Measurements from ENCODE around the gene ABI1. TPM values are rescaled to one million over a fixed set of nuclear protein-coding genes. Genes with fewer than 3 reads are reported as not detected.
"Not testable (repeated sequence)": the region's sequence is repeated elsewhere in the genome, so short reads cannot be mapped to it uniquely, and the experiment has no call there.

The ABI1 gene
- total RNA-seq, 1 experiment from 2014 or later, result 62.5 TPM

- H3K27ac ChIP-seq, result no peak overlapping the region
- no peaks in the 10 kb centered on the region for H3K9me3 ChIP-seq (replicated peaks)
- H3K36me3 ChIP-seq, result peaks cover 5% of the 10 kb centered on the region; the same call in 1 of the 2 replicates
- H3K4me1 ChIP-seq (replicated peaks), result peaks cover 13% of the 10 kb centered on the region
- no peaks in the 10 kb centered on the region; the same call in 1 of the 2 replicates for H3K27me3 ChIP-seq (replicated peaks)
- peak overlapping the region; percentile 10; the same call in 1 of the 2 replicates for H3K4me3 ChIP-seq
- no peak for DNase-seq (ENCODE audit: low read depth in 1 of 2, low spot score in 2 of 2)
Observed at GRCh38 chr10:26861205-26861998, 644 bp upstream of the ABI1 start.

- DNase-seq (ENCODE audit: low read depth in 1 of 2, low spot score in 2 of 2), result peak; percentile 71 to 82
- no peaks in the 10 kb centered on the region; the same call in 1 of the 2 replicates for H3K27me3 ChIP-seq (replicated peaks)
- H3K9me3 ChIP-seq (replicated peaks), result no peaks in the 10 kb centered on the region
- peaks cover 13% of the 10 kb centered on the region for H3K4me1 ChIP-seq (replicated peaks)
- peak overlapping the region; percentile 77 for H3K27ac ChIP-seq
- H3K4me3 ChIP-seq, result peak overlapping the region; percentile 78
- H3K36me3 ChIP-seq, result peaks cover 5% of the 10 kb centered on the region; the same call in 1 of the 2 replicates
Observed at GRCh38 chr10:26860102-26860442, 686 bp downstream of the ABI1 start.

- DNase-seq (ENCODE audit: low read depth in 1 of 2, low spot score in 2 of 2), result no peak
Observed at GRCh38 chr10:26859241-26860101, 1.3 kb downstream of the ABI1 start.

GRCh38 chr10:26858707-26859034 lies 2.1 kb downstream of the ABI1 start:
- H3K27ac ChIP-seq, result peak overlapping the region; percentile 77

More at GRCh38 chr10:26859241-26860101, 1.3 kb downstream of the ABI1 start:
- Histone ChIP-seq H3K4me3 (peak overlapping the region; percentile 78), H3K36me3 (peaks cover 5% of the 10 kb centered on the region; the same call in 1 of the 2 replicates), H3K27ac (peak overlapping the region; percentile 77), H3K9me3 (replicated peaks) (no peaks in the 10 kb centered on the region), H3K4me1 (replicated peaks) (peaks cover 13% of the 10 kb centered on the region), H3K27me3 (replicated peaks) (no peaks in the 10 kb centered on the region; the same call in 1 of the 2 replicates)

GRCh38 chr10:26857991-26858706 lies 2.6 kb downstream of the ABI1 start:
- Histone ChIP-seq H3K27ac (no peak overlapping the region; the same call in 1 of the 2 replicates), H3K4me3 (no peak overlapping the region; the same call in 1 of the 2 replicates), H3K36me3 (peaks cover 5% of the 10 kb centered on the region; the same call in 1 of the 2 replicates), H3K27me3 (replicated peaks) (no peaks in the 10 kb centered on the region; the same call in 1 of the 2 replicates), H3K4me1 (replicated peaks) (peaks cover 13% of the 10 kb centered on the region), H3K9me3 (replicated peaks) (no peaks in the 10 kb centered on the region)
- DNase-seq (ENCODE audit: low read depth in 1 of 2, low spot score in 2 of 2), result no peak

More at GRCh38 chr10:26858707-26859034, 2.1 kb downstream of the ABI1 start:
- Histone ChIP-seq H3K27me3 (replicated peaks) (no peaks in the 10 kb centered on the region; the same call in 1 of the 2 replicates), H3K9me3 (replicated peaks) (no peaks in the 10 kb centered on the region), H3K36me3 (peaks cover 5% of the 10 kb centered on the region; the same call in 1 of the 2 replicates), H3K4me3 (peak overlapping the region; percentile 78), H3K4me1 (replicated peaks) (peaks cover 13% of the 10 kb centered on the region)
- no peak for DNase-seq (ENCODE audit: low read depth in 1 of 2, low spot score in 2 of 2)

GRCh38 chr10:26857553-26857952 lies 3.2 kb downstream of the ABI1 start:
- H3K27me3 ChIP-seq (replicated peaks); H3K9me3 ChIP-seq (replicated peaks); H3K4me3 ChIP-seq; H3K36me3 ChIP-seq; DNase-seq (ENCODE audit: low read depth in 1 of 2, low spot score in 2 of 2); H3K27ac ChIP-seq: not testable (repeated sequence)
- H3K4me1 ChIP-seq (replicated peaks), result peaks cover 13% of the 10 kb centered on the region

GRCh38 chr10:26855186-26855585 lies 5.6 kb downstream of the ABI1 start:
- no peak overlapping the region for H3K4me3 ChIP-seq
- no peaks in the 10 kb centered on the region for H3K9me3 ChIP-seq (replicated peaks)
- H3K27ac ChIP-seq, result no peak overlapping the region
- no peaks in the 10 kb centered on the region for H3K27me3 ChIP-seq (replicated peaks)
- DNase-seq (ENCODE audit: low read depth in 1 of 2, low spot score in 2 of 2), result no peak
- peaks cover 10% of the 10 kb centered on the region for H3K4me1 ChIP-seq (replicated peaks)
- peaks cover under 1% of the 10 kb centered on the region; the same call in 1 of the 2 replicates for H3K36me3 ChIP-seq

GRCh38 chr10:26854524-26854923 lies 6.2 kb downstream of the ABI1 start:
- Histone ChIP-seq H3K36me3 (no peaks in the 10 kb centered on the region), H3K4me1 (replicated peaks) (peaks cover 10% of the 10 kb centered on the region), H3K27me3 (replicated peaks) (no peaks in the 10 kb centered on the region), H3K4me3 (no peak overlapping the region), H3K9me3 (replicated peaks) (no peaks in the 10 kb centered on the region), H3K27ac (no peak overlapping the region)
- DNase-seq (ENCODE audit: low read depth in 1 of 2, low spot score in 2 of 2), result no peak

- Histone ChIP-seq H3K4me3 (no peak overlapping the region), H3K4me1 (replicated peaks) (no peaks in the 10 kb centered on the region), H3K9me3 (replicated peaks) (no peaks in the 10 kb centered on the region), H3K36me3 (no peaks in the 10 kb centered on the region), H3K27ac (no peak overlapping the region), H3K27me3 (replicated peaks) (no peaks in the 10 kb centered on the region)
- DNase-seq (ENCODE audit: low read depth in 1 of 2, low spot score in 2 of 2), result no peak
Observed at GRCh38 chr10:26844396-26844975, 16.3 kb downstream of the ABI1 start.

GRCh38 chr10:26843736-26844135 lies 17.0 kb downstream of the ABI1 start:
- Histone ChIP-seq H3K27ac (no peak overlapping the region), H3K36me3 (no peaks in the 10 kb centered on the region), H3K4me3 (no peak overlapping the region), H3K27me3 (replicated peaks) (no peaks in the 10 kb centered on the region), H3K9me3 (replicated peaks) (no peaks in the 10 kb centered on the region), H3K4me1 (replicated peaks) (no peaks in the 10 kb centered on the region)
- no peak for DNase-seq (ENCODE audit: low read depth in 1 of 2, low spot score in 2 of 2)

GRCh38 chr10:26841733-26842317 lies 18.9 kb downstream of the ABI1 start:
- Histone ChIP-seq H3K9me3 (replicated peaks) (no peaks in the 10 kb centered on the region), H3K36me3 (no peaks in the 10 kb centered on the region), H3K4me1 (replicated peaks) (no peaks in the 10 kb centered on the region), H3K4me3 (no peak overlapping the region), H3K27me3 (replicated peaks) (no peaks in the 10 kb centered on the region), H3K27ac (no peak overlapping the region)
- DNase-seq (ENCODE audit: low read depth in 1 of 2, low spot score in 2 of 2), result no peak

GRCh38 chr10:26840938-26841732 lies 19.6 kb downstream of the ABI1 start:
- Histone ChIP-seq H3K4me3 (no peak overlapping the region), H3K36me3 (no peaks in the 10 kb centered on the region), H3K9me3 (replicated peaks) (no peaks in the 10 kb centered on the region), H3K4me1 (replicated peaks) (no peaks in the 10 kb centered on the region), H3K27ac (no peak overlapping the region), H3K27me3 (replicated peaks) (no peaks in the 10 kb centered on the region)
- DNase-seq (ENCODE audit: low read depth in 1 of 2, low spot score in 2 of 2), result no peak

Data from SJSA1 (cell line).